H9 (cell line): ENCODE measurements around the gene DLX1. TPM values are rescaled to one million over a fixed set of nuclear protein-coding genes. Genes with fewer than 3 reads are reported as not detected.

ENCODE experiments used
- DNase-seq: peaks from one replicate; pipeline ENCODE4 v3.0.0-alpha.2; 2017
- H2AFZ ChIP-seq: one replicate; pipeline ENCODE4 v1.6.1; 2013; ENCODE audit warnings: mild to moderate bottlenecking, low read length, control low read depth, moderate library complexity
- H2AK5ac ChIP-seq: 2 replicates; pipeline ENCODE4 v1.6.1; 2013; ENCODE audit warnings: low read length, control low read depth, mixed read lengths; ENCODE audit not compliant: insufficient read length
- H2BK120ac ChIP-seq: one replicate; pipeline ENCODE4 v1.6.1; 2013; ENCODE audit warnings: low read depth, mild to moderate bottlenecking, low read length, control low read depth, inconsistent platforms; ENCODE audit not compliant: poor library complexity, severe bottlenecking
- H2BK12ac ChIP-seq: 2 replicates; pipeline ENCODE4 v1.6.1; 2013; ENCODE audit warnings: low read length, control low read depth, mixed read lengths, low read depth; ENCODE audit not compliant: insufficient read length
- H2BK15ac ChIP-seq: 2 replicates; pipeline ENCODE4 v1.6.1; 2013; ENCODE audit warnings: low read depth, low read length, control low read depth
- H2BK20ac ChIP-seq: one replicate; pipeline ENCODE4 v1.6.1; 2013; ENCODE audit warnings: low read depth, mild to moderate bottlenecking, low read length, control low read depth, inconsistent platforms; ENCODE audit not compliant: poor library complexity, severe bottlenecking
- H2BK5ac ChIP-seq: 2 replicates; pipeline ENCODE4 v1.6.1; 2013; ENCODE audit warnings: low read length, control low read depth, mixed read lengths; ENCODE audit not compliant: insufficient read length
- H3K14ac ChIP-seq: 2 replicates; pipeline ENCODE4 v1.6.1; 2013; ENCODE audit warnings: low read length, control low read depth; ENCODE audit not compliant: insufficient read depth
- H3K18ac ChIP-seq: 2 replicates; pipeline ENCODE4 v1.6.1; 2013; ENCODE audit warnings: low read depth, mild to moderate bottlenecking, mixed read lengths, low read length, control low read depth; ENCODE audit not compliant: insufficient read length
- H3K23ac ChIP-seq: 2 replicates; pipeline ENCODE4 v1.6.1; 2013; ENCODE audit warnings: low read length, control low read depth, mixed read lengths, low read depth; ENCODE audit not compliant: insufficient read length
- H3K23me2 ChIP-seq: 2 replicates; pipeline ENCODE4 v1.6.1; 2013; ENCODE audit warnings: low read depth, mild to moderate bottlenecking, mixed read lengths, low read length, control low read depth; ENCODE audit not compliant: insufficient read length, poor library complexity, severe bottlenecking
- H3K27ac ChIP-seq: 2 replicates; pipeline ENCODE4 v1.5.1; 2013; ENCODE audit warnings: low read length, control low read depth, mixed read lengths, low read depth; ENCODE audit not compliant: insufficient read length
- H3K27me3 ChIP-seq: 2 replicates; pipeline ENCODE4 v1.6.1; 2013; ENCODE audit warnings: low read length, control low read depth, inconsistent platforms; ENCODE audit not compliant: insufficient read depth
- H3K4ac ChIP-seq: 2 replicates; pipeline ENCODE4 v1.6.1; 2013; ENCODE audit warnings: low read depth, mild to moderate bottlenecking, control low read depth, inconsistent platforms, low read length, moderate library complexity
- H3K4me1 ChIP-seq: 2 replicates; pipeline ENCODE4 v1.6.1; 2013; ENCODE audit warnings: low read length, control low read depth, inconsistent platforms; ENCODE audit not compliant: insufficient read depth
- H3K4me2 ChIP-seq: 2 replicates; pipeline ENCODE4 v1.6.1; 2013; ENCODE audit warnings: low read length, control low read depth, mixed read lengths; ENCODE audit not compliant: insufficient read length, insufficient read depth
- H3K56ac ChIP-seq: 2 replicates; pipeline ENCODE4 v1.6.1; 2013; ENCODE audit warnings: low read depth, mild to moderate bottlenecking, mixed read lengths, low read length, control low read depth; ENCODE audit not compliant: insufficient read length
- H3K79me1 ChIP-seq: 2 replicates; pipeline ENCODE4 v1.6.1; 2013; ENCODE audit warnings: low read depth, mild to moderate bottlenecking, moderate library complexity, low read length, control low read depth, inconsistent platforms; ENCODE audit not compliant: insufficient read depth, poor library complexity, severe bottlenecking
- H3K79me2 ChIP-seq: 2 replicates; pipeline ENCODE4 v1.6.1; 2013; ENCODE audit warnings: low read length, control low read depth, inconsistent platforms; ENCODE audit not compliant: insufficient read depth
- H3K9ac ChIP-seq: 2 replicates; pipeline ENCODE4 v1.6.1; 2013; ENCODE audit warnings: low read length, control low read depth, mixed read lengths; ENCODE audit not compliant: insufficient read length; ENCODE audit errors: extremely low read depth
- H3K9me3 ChIP-seq: one replicate; pipeline ENCODE4 v1.6.1; 2013; ENCODE audit warnings: low read depth, low read length, inconsistent platforms; ENCODE audit not compliant: control insufficient read depth
- H3T11ph ChIP-seq: one replicate; pipeline ENCODE4 v1.6.1; 2013; ENCODE audit warnings: mild to moderate bottlenecking, low read length, control low read depth, inconsistent platforms
- H4K20me1 ChIP-seq: one replicate; pipeline ENCODE4 v1.6.1; 2013; ENCODE audit not compliant: control insufficient read depth, insufficient read length, insufficient read depth
- H4K5ac ChIP-seq: 2 replicates; pipeline ENCODE4 v1.6.1; 2013; ENCODE audit warnings: low read depth, mild to moderate bottlenecking, mixed read lengths, low read length, control low read depth; ENCODE audit not compliant: insufficient read length
- H4K8ac ChIP-seq: replicated peaks from 2 replicates; pipeline ENCODE4 v1.6.1; 2013; ENCODE audit warnings: low read length, control low read depth, mixed read lengths, low read depth; ENCODE audit not compliant: insufficient read length
- H4K91ac ChIP-seq: 2 replicates; pipeline ENCODE4 v1.6.1; 2013; ENCODE audit warnings: low read depth, mild to moderate bottlenecking, moderate library complexity, mixed read lengths, low read length, control low read depth; ENCODE audit not compliant: insufficient read length
- H3K27ac Mint-ChIP-seq, 3 experiments: 2 replicates in 2 of 3; 3 replicates in 1 of 3; pipeline ENCODE4 v1.8.0; 2020 to 2021; ENCODE audit warnings: mixed read lengths in 3 of 3, mild to moderate bottlenecking in 1 of 3, moderate library complexity in 1 of 3
- H3K27me3 Mint-ChIP-seq: 2 replicates; pipeline ENCODE4 v1.8.0; 2021; ENCODE audit warnings: low read depth, mild to moderate bottlenecking, moderate library complexity, mixed read lengths
- H3K36me3 Mint-ChIP-seq, 3 experiments: 2 replicates in 2 of 3; 3 replicates in 1 of 3; pipeline ENCODE4 v1.8.0; 2020 to 2021; ENCODE audit warnings: low read depth in 3 of 3, mixed read lengths in 3 of 3; ENCODE audit not compliant: insufficient read depth in 1 of 3
- H3K4me1 Mint-ChIP-seq, 2 experiments: 2 replicates each; pipeline ENCODE4 v1.8.0; 2020; ENCODE audit warnings: mixed read lengths in 2 of 2
- H3K4me3 Mint-ChIP-seq, 2 experiments: 2 replicates in 1 of 2; 3 replicates in 1 of 2; pipeline ENCODE4 v1.8.0; 2020 to 2021; ENCODE audit warnings: mild to moderate bottlenecking in 2 of 2, mixed read lengths in 2 of 2, moderate library complexity in 1 of 2
- H3K9me3 Mint-ChIP-seq, 2 experiments: 2 replicates in 1 of 2; 3 replicates in 1 of 2; pipeline ENCODE4 v1.8.0; 2020; ENCODE audit warnings: mild to moderate bottlenecking in 2 of 2, mixed read lengths in 2 of 2, moderate library complexity in 1 of 2
- WGBS: extraction: QIAGEN DNeasy Blood & Tissue Kit; methylation state at CpG from one replicate; pipeline ENCODE4 v1.1.7; 2013; ENCODE audit warnings: missing lambda C conversion rate, low lambda C conversion rate, mixed read lengths; ENCODE audit not compliant: insufficient read length; ENCODE audit errors: extremely low coverage; 5-methylcytosine and 5-hydroxymethylcytosine counted together
- total RNA-seq: library from RNA; stranded (reverse); gene quantifications from 2 replicates; pipeline ENCODE4 v1.2.1, GENCODE V29; 2021
- TF ChIP-seq, protein P1 (sequence below): fragments of 200-600 bp; sonication (generic); conservative IDR thresholded peaks from 3 replicates; pipeline ENCODE4 v1.8.0; 2021; ENCODE audit warnings: antibody characterized with exemption, mild to moderate bottlenecking

The DLX1 gene
- total RNA-seq, 1 experiment from 2014 or later = not detected

- Histone ChIP-seq H3K9ac (no peak overlapping the region), H3K27ac (no peak overlapping the region), H3K14ac (no peak overlapping the region), H2BK12ac (no peak overlapping the region), H2BK15ac (no peak overlapping the region), H3K56ac (no peak overlapping the region), H3K4me2 (no peak overlapping the region), H3K4ac (no peak overlapping the region), H3K27me3 (peaks cover 83% of the 10 kb centered on the region), H3T11ph (no peak overlapping the region), H2BK20ac (no peak overlapping the region), H2BK120ac (no peak overlapping the region), H4K20me1 (no peaks in the 10 kb centered on the region), H3K79me2 (no peaks in the 10 kb centered on the region), H3K79me1 (no peaks in the 10 kb centered on the region), H2AK5ac (no peak overlapping the region), H4K91ac (no peak overlapping the region), H3K23me2 (peaks cover 28% of the 10 kb centered on the region), H4K8ac (no peak overlapping the region), H3K9me3 (no peaks in the 10 kb centered on the region), H4K5ac (no peak overlapping the region), H3K4me1 (no peaks in the 10 kb centered on the region), H2AFZ (no peak overlapping the region), H3K23ac (no peak overlapping the region), H2BK5ac (no peak overlapping the region), H3K18ac (no peak overlapping the region)
- Mint-ChIP-seq H3K4me1 (peaks cover 37 to 56% of the 10 kb centered on the region in 2 experiments), H3K27me3 (peaks cover 100% of the 10 kb centered on the region), H3K27ac (no peak overlapping the region), H3K9me3 (peaks cover 3 to 9% of the 10 kb centered on the region in 2 experiments; a peak in 4 of 5 replicates), H3K36me3 (peaks cover 0 to 2% (median 1%) of the 10 kb centered on the region in 3 experiments; a peak in 2 of 7 replicates), H3K4me3 (peak overlapping the region in 1 of 2 experiments; percentile 47; a peak in 4 of 5 replicates)
- DNase-seq = no peak
- TF ChIP-seq, protein P1, sequence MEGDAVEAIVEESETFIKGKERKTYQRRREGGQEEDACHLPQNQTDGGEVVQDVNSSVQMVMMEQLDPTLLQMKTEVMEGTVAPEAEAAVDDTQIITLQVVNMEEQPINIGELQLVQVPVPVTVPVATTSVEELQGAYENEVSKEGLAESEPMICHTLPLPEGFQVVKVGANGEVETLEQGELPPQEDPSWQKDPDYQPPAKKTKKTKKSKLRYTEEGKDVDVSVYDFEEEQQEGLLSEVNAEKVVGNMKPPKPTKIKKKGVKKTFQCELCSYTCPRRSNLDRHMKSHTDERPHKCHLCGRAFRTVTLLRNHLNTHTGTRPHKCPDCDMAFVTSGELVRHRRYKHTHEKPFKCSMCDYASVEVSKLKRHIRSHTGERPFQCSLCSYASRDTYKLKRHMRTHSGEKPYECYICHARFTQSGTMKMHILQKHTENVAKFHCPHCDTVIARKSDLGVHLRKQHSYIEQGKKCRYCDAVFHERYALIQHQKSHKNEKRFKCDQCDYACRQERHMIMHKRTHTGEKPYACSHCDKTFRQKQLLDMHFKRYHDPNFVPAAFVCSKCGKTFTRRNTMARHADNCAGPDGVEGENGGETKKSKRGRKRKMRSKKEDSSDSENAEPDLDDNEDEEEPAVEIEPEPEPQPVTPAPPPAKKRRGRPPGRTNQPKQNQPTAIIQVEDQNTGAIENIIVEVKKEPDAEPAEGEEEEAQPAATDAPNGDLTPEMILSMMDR = no peak
- no CpG with 5 or more reads among the region's 72 CpGs for WGBS
Observed at GRCh38 chr2:172100080-172100934, 15.0 kb downstream of the DLX1 start.
